ENCODE results near the gene OR8D1.

DNA sequence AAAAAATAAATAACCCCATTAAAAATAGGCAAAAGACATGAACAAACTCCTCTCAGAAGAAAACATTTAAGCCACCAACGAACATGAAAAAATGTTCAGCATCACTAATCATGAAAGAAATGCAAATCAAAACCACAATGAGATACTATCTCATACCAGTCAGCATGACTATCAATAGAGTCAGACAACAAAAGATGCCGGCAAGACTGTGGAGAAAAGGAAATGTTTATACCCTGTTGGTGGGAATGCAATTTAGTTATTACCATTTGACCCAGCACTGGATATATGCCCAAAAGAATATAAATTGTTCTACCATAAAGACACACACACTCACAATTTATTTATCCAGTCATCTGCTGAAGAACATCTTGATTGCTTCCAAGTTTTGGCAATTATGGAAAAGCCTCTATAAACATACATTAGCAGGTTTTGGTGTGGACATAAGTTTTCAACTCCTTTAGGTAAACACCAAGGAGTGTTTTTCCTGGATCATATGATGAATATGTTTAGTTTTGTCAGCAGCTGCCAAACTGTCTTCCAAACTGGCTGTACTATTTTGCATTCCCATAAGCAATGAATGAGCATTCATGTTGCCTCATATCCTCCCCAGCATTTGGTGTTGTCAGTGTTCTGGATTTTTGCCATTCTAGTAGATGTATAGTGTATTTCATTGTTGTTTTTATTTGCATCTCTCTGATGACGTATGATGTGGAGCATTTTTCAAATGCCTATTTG is 28.0 kb downstream of the OR8D1 start:
- TF ChIP-seq CTCF (IDR thresholded peaks at IDR 0.05), result no peak
- TF ChIP-seq ATF1 (CRISPR knock-in tag; IDR thresholded peaks at IDR 0.05), result no peak
- no peak for TF ChIP-seq CBFB (CRISPR knock-in tag; IDR thresholded peaks at IDR 0.05; ENCODE audit: low read depth)
- TF ChIP-seq ATF3 (CRISPR knock-in tag; conservative IDR thresholded peaks at IDR 0.05), result no peak
- TF ChIP-seq ZNF671 (CRISPR knock-in tag; IDR thresholded peaks at IDR 0.05), result no peak
- TF ChIP-seq RELA (CRISPR knock-in tag; IDR thresholded peaks at IDR 0.05; ENCODE audit: borderline replicate concordance), result no peak
- no peak for TF ChIP-seq MAX (CRISPR knock-in tag; IDR thresholded peaks at IDR 0.05)
- TF ChIP-seq, protein P1, sequence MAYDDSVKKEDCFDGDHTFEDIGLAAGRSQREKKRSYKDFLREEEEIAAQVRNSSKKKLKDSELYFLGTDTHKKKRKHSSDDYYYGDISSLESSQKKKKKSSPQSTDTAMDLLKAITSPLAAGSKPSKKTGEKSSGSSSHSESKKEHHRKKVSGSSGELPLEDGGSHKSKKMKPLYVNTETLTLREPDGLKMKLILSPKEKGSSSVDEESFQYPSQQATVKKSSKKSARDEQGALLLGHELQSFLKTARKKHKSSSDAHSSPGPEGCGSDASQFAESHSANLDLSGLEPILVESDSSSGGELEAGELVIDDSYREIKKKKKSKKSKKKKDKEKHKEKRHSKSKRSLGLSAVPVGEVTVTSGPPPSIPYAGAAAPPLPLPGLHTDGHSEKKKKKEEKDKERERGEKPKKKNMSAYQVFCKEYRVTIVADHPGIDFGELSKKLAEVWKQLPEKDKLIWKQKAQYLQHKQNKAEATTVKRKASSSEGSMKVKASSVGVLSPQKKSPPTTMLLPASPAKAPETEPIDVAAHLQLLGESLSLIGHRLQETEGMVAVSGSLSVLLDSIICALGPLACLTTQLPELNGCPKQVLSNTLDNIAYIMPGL (CRISPR knock-in tag; IDR thresholded peaks at IDR 0.05), result no peak
- no peak for TF ChIP-seq TEAD4 (CRISPR knock-in tag; IDR thresholded peaks at IDR 0.05)
- no peak for TF ChIP-seq ZNF423 (CRISPR knock-in tag; IDR thresholded peaks at IDR 0.05)
- no peak for TF ChIP-seq ELF4 (CRISPR knock-in tag; IDR thresholded peaks at IDR 0.05; ENCODE audit: low read depth)
- no peak for TF ChIP-seq IRF2 (CRISPR knock-in tag; IDR thresholded peaks at IDR 0.05; ENCODE audit: borderline replicate concordance, low read depth)
